Raji (cell line): Measurements from ENCODE around the gene SPOCD1.

Source experiments
- POLR2A ChIP-seq: IDR thresholded peaks from 2 replicates; pipeline ENCODE4 v1.6.1; 2011; ENCODE audit warnings: low read depth, low read length, control low read depth; ENCODE audit not compliant: insufficient read depth

Gene SPOCD1

DNA sequence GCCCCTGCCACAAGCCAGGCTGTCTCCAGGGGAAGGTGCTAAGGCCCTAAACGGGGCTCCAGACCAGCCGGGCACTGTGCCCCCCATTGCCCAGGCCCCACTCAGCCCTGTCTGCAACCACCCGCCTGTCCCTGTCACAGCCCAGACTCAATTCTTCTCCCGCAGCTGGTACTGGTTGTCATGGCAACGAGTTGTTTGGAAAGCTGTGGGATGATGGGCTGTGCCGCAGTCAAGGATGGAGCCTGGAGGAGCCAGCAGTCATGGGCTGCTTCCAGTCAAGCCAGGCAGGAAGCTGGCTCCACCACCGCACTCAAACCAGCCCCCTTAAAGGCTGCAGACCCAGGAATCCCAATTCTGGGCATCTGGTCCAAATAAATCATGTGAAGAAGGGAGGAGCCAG, 4.2 kb downstream of the SPOCD1 start:
- no peak for TF ChIP-seq POLR2A

DNA sequence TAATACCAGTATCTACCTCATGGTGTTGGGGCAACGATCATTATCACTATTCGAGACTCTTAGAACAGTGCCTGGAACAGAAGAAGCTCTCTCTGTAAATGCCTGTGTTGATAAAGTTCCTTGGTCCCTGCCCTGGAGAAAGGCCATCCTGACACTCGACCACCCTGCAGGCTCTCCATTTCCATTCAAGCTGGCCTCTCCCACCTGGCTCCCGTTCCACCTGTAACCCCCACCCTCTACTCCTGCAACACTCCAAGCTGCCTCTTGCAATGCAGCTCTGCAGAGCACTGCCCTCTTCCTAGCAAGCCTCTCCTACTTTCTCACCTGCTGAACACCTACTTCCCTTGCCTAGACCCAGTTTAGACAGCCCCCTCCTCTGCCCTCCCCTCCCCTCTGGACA, 6.1 kb downstream of the SPOCD1 start:
- no peak for TF ChIP-seq POLR2A

DNA sequence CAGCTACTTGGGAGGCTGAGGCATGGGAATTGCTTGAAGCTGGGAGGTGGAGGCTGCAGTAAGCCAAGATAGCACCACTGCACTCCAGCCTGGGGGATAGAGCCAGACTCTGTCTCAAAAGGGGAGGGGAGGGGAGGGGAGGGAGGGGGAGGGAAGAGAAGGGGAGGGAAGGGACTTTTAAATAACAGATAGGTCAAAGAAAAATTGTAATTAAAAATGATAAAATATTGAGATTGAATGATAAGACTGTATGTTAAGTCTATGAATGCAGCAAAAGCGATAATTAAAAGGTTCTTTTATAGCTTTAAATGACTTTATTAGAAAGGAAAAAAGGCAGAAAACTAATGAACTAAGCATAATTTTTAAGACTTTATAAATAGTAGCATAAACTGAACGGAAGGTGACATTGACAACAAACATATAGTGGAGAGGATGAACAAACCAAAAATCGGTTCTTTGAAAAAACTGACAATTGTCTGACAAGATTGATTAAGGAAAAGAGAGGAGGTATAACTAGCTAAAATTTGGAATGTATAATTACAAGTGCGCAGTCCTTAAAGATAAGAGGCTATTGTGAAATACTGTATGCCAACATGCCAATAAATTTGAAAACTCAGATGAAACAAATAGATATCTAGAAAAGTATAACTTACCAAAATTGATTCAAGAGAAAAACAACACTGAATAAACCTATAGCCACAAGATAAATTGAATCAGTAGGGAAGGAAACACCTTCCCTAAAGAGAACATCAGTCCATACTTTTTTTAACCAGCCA, 8.4 kb downstream of the SPOCD1 start:
- TF ChIP-seq POLR2A, result no peak

DNA sequence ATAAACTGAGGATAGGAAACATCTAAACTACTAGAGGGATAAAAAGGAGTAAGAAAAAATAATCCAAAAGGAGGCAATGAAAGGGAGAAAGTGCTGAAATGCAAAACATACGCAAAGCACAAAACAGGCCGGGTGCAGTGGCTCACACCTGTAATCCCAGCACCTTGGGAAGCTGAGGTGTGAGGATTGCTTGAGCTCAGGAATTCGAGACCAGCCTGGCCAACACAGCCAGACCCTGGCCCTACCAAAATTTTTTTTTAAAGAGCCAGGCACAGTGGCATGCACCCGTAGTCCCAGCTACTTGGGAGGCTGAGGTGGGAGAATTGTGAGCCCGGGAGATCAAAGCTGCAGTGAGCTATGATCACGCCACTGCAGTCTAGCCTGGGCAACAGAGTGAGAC, 10.5 kb downstream of the SPOCD1 start:
- TF ChIP-seq POLR2A, result no peak

DNA sequence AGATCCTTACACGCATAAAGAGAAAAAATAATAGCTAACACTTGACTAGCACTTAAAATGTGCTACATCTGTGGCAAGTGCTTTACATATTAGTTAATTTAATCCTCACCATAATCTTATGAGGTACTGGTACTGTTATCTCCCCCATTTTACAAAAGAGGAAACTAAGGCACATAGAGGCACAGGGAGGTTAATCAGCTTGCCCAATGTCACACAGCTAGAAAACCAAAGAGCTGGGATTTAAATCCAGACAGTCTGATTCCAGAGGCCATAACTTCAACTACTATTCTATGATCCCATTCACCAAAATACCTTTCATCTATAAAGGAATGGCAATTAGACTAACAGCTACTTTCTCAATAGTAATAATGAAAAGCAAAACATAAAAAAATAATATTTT, 11.7 kb downstream of the SPOCD1 start:
- no peak for TF ChIP-seq POLR2A

DNA sequence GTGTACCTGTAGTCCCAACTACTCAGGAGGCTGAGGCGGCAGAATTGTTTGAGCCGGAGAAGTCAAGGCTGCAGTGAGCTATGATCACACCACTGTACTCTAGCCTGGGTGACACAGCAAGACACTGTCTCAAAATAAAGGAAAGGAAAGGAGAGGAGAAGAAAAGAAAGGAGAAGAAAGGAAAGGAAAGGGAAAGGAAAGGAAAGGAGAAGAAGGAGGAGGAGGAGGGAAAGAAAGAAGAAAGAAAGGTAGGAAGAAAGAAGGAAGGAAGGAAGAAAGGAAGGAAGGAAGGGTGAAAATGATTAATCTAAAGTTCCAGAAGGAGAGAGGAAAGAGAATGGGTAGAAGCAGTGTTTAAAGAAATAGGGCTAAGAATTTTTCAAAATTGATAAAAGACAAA, 12.2 kb downstream of the SPOCD1 start:
- no peak for TF ChIP-seq POLR2A

DNA sequence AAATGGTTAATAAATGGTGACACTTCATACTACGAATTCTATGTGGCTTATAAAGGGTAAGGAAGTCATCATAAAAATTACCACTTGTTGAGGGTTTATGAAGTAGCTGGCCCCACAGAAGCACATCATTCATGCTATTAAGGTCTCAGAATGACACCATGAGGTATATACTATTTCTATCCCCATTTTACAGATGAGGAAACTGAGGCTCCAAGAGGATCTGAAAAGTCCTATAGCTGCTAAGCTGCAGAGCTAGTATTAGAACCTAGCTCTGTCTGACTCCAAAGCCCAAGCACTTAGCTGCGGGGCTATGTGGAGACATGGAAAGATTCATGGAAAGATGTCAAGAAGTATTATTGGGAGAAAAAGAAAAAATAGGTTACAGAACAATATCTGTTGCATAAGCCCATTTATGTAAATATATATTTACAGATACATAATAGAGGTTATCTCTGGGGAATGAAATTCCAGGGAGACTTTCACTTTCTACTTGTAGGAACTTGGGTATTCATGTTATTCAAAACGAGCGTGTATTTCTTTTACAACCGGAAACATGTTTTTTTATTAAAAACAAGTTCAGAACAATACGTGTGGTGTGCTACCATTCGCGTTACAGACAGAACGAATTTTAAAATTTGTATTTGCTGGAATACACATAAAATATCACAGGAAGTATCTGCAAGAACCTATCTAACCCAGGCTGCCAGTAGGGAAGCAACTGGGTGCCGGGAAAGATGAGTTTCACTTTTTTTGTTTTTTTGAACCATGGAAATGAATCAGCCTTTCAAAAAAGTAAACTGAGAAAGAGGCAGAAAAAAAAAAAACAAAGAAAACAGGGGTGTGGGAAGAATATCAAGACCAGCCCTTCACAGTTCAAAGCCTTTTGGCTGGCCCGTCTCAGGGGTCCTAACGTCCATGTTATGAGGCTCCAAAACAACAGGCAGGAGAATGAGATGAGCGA, 13.4 kb downstream of the SPOCD1 start:
- TF ChIP-seq POLR2A, result no peak

DNA sequence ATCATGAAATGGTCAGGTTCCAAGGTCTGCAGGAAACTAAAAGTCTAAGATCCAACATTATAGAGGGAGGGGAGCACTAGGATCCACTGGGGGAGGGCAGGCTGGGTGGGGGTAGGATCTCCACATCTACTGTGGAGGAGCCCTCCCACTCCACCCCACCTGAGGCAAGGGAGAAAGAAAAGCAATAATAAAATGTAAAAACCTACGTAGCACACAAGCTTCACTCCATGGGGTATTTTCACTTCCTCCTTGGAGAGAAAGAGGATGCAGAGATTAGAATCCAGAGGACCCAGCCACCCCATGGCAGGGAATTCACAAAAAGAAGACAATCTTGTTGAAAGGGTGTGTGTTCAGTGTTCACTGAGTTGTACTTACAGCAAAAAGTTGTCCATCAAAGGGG, 14.4 kb downstream of the SPOCD1 start:
- TF ChIP-seq POLR2A, result no peak

DNA sequence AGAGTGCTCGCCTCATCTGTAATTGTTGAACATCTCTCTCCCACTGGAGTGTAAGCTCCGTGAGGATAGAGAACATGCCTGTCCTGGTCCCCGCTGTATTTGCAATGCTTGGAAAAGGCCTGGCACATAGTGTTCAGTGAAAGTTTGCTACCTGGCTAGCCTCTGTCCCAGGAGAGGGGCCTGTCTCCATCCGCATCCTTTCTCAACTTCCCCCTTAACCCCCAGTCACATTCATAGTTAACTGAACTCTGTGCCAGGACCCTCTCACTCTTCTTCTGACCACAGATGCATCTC, 15.2 kb downstream of the SPOCD1 start:
- TF ChIP-seq POLR2A, result no peak

DNA sequence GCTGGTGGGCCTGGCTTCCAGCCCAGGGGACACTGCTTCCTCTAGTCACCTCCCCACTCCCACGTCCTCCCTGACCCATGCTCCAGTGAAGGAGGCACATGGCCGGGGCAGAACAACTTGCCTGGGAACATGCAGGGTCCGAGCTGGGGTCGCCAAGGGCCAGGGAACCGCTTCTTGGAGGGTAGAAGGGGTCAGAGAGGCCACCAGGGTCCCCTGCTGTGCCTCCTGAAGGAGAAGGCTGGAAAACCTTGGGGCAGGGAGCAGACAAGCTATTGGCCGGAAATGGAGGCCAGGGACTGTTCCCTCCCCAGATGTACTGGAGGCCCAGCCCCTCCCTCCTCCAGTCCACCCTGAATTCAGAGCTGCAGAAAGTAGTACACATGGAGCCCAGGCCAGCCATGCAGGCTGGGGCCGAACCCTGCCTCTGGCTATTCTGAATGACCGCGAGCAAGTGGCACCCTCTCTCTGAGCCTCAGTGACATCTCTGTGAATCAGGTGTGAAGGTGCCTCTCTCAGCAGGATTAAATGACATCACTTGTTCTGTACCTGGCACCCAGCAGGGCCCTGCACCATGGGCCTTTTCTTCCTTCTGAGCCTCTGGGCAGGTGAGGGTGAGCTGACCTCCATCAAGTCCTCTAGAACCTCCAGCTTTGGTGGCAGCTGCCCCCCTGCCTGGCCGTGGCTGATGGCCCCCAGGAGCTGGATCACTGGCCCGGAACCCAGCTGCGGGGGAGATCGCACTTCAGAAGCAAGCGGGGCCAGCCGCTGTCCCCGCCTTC, 15.7 kb downstream of the SPOCD1 start:
- TF ChIP-seq POLR2A, result no peak

DNA sequence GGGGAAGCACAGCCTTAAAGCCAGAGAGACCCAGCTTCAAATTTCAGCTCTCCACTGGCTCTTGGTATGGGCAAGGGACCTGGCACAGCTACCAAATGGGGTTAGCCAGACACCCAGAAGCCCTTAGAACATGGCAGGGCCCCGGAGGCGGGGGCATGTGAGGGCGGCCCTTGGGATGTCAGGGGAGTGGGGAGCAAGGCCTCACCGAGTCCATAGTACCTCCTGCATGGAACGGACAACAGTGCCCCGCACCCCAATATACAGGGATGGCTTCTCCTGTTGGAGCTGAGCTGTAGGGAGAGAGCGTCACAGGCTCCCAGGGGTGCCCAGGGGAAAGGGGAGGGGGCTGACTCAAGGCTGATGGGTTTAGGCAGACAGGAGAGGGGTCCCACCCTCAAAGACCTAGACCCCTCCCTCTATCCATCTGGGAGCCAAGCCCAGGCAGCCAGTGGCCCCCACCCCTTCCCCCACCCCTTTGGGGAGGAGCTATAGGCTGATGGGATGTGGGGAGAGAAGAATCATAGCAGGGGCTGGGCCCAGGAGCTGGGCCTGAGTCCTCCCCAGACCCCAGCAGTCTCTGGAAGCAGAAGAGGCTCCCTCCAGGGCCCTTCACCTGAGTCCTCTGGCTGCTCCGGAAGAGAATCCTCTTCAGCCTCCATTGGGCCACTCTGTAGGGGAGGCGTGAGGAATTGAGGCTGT, 16.5 kb downstream of the SPOCD1 start:
- TF ChIP-seq POLR2A, result no peak

DNA sequence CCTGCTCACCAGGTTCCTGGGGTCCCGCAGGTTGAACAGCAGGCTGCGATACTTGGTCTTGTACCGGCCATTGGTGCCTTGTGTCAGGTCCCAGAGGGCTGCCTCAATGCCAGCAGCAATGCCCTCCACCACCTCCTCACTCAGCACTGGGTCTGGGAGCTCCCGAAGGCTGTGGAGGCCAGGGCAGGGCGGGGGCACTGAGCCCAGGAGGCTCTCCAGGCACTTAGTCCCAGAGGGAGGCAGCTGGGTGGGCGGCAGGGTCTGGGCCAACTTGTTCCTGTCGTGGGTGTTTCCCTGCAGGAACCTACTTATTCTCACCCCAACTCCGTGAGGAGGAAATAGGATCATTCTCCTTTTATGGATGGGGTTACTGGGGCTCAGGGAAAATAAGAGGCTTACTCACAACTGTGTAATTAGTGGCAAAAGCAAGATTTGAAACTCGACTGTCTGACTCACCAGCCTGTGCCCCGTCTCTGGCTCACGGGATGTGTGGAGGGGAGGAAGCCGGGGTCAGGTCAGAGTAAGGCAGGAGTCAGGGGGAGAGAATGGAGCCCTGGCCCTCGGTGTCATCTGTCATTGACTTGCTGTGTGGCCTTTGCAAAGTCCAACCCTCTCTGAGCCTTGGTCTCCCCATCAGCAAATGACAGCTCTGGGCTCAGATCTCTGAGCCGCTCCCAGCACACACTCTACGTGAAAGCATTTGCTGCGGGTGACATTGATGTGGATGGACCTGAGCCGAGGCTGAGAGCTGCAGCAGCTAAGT, 17.2 kb downstream of the SPOCD1 start:
- TF ChIP-seq POLR2A, result no peak

DNA sequence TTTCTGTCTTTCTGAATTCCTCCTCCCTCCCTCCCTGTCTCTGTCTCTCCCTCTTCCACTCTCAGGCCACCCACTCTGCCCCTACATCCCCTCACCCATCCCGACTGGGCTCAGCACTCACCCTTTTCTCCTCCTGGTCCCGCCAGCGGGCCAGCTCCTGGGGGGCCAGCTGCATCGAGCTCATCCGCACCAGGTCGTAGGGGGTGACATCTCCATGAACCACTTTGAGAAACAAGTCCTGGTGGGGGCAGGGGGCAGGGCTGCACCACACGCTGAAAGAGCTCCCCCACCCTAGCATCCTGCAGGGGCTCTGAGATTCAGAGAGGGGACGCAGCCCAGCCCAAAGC, 17.8 kb downstream of the SPOCD1 start:
- TF ChIP-seq POLR2A, result no peak

DNA sequence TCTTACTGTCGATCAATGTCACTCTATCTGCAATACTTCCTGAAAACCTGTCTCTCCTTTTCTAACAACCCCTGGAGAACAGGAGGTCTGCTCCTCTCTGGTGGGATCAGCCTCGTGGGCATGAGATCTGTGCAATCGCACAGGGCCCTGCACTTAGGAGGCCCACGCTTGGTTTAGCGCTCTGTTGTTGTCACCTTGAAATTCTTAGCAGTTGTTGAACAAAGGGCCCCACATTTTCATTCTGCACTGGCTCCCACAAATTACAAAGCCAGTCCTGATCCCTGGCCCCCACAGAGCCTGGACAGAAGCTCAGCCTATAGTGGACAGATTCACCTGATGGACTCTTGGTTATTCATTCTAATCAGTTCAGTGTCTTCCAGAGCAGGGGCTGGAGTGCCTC, 18.6 kb downstream of the SPOCD1 start:
- no peak for TF ChIP-seq POLR2A
